GM12872 (cell line): ENCODE results near the gene HLA-DMB.

ENCODE experiments used
- TF ChIP-seq, protein P1 (sequence below): IDR thresholded peaks from 3 replicates; pipeline ENCODE4 v1.5.1; 2011; ENCODE audit warnings: low read depth, mild to moderate bottlenecking, low read length, moderate library complexity; ENCODE audit not compliant: insufficient read depth

Gene HLA-DMB

DNA sequence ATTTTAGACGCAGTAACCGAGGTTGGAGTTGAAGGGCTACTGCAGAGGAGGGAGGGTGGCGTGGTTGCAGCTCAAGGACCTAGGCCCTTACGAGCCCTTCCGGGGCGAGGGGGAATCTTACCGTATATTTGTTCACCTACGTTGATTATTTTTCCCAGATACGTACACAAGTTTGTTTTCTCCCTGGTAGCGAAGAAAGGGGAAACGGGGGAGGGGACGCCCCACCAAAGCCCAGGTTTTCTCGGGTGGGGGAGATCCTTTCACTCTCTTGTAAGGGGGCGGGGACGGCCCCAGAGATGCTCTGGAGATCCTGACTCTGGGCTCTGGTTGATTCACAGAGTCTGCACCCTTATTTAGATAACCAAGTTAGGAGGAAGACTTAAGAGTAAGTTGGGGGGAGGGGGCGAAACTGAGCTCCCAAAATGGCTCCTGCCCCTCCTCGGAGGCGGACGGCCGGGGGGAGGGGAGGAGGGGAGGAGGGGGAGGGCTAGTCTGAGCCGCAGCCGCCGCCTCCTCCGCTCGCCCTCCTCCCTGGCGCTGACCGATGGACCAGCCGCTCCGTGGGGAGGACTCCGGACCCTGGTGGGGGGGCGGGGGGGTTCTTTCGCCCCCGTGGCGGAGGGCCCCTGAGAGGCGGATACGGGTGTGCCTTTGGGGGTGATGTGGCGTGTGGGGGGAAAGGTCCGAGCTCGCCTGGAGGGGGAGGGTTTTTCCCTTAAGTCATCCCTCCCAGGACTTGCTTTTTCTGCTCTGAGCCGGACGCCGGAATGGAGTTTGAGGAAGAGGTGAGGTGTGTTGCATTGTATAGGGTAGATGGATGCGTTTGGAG lies 29.8 kb upstream of the HLA-DMB start:
- TF ChIP-seq, protein P1, sequence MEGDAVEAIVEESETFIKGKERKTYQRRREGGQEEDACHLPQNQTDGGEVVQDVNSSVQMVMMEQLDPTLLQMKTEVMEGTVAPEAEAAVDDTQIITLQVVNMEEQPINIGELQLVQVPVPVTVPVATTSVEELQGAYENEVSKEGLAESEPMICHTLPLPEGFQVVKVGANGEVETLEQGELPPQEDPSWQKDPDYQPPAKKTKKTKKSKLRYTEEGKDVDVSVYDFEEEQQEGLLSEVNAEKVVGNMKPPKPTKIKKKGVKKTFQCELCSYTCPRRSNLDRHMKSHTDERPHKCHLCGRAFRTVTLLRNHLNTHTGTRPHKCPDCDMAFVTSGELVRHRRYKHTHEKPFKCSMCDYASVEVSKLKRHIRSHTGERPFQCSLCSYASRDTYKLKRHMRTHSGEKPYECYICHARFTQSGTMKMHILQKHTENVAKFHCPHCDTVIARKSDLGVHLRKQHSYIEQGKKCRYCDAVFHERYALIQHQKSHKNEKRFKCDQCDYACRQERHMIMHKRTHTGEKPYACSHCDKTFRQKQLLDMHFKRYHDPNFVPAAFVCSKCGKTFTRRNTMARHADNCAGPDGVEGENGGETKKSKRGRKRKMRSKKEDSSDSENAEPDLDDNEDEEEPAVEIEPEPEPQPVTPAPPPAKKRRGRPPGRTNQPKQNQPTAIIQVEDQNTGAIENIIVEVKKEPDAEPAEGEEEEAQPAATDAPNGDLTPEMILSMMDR = no peak

DNA sequence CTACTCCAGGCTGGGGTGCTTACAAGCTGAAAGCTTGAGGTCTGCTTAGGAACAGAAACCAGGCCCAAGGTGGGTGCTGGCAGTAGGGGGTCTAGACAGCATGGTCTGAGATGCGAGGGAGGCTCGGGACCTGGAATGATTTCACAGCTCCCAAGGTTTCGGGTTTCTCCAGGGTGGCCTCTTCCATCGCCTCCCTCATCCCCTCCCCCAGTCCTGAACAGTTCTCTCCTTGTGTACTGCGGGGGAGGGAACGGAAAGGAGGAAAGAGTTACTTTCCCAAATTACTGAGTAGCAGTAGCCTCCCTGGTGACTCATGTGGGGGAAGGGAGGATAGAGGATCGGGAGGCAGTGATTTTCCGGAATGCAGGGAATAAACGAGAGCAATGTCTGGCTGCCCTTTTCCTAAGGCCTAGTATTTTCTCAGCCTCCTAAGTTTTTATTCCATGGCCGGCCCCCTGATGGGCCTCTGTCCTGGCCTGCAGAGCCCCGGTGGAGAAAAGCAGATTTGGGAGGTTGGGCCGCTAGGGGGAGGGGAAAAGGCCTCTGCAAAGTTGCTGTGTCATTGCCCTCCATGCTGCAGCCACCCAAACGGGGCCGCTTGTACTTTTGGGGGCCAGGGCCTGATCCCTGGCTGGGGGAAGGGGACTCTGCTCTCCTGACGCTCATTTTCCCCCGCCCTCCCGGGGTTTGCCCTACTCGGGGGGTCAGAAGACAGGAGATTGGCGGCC lies 29.0 kb upstream of the HLA-DMB start:
- TF ChIP-seq, protein P1 = peak; percentile 41; the same call in 2 of the 3 replicates

DNA sequence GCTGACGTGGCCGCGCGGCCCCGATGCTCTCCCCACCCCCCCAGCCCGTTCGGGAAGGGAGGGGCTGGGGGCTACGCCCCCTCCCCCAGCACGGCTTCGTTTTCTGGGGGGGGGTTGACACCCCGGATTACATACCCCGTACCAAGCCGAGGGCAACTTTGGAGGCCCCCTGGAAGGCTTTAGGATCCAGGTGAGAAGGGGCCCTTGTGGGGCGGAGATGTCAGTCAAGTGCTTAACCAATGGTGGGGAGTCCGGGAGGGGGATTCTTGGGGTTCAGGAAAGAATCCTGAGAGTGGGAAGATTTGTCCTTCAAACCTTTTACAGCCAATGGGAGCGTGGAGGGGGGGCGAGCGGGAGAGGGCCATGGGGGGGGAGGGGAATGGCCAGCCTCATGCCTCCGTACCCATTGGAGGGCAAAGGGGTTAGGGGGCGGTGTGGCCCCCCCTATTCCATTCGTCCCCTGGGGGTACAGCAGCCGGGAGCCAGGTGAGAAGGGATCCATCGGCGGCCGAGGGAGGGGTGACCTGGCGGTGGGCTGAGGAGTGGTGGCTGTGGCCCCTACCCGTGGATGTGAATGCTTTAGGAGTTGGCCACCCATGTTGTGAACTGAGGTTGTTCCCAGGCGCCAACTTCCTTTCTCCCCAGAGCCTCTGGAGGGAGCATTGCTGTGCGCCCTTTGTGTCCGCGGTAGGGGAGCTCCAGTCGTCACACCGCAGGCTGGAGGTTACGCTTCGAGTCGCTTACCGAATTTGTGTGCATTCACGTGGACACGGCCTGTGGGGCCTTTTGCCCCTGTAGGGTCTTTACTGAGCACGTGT lies 28.2 kb upstream of the HLA-DMB start:
- TF ChIP-seq, protein P1 = peak; percentile 23; the same call in 1 of the 3 replicates

DNA sequence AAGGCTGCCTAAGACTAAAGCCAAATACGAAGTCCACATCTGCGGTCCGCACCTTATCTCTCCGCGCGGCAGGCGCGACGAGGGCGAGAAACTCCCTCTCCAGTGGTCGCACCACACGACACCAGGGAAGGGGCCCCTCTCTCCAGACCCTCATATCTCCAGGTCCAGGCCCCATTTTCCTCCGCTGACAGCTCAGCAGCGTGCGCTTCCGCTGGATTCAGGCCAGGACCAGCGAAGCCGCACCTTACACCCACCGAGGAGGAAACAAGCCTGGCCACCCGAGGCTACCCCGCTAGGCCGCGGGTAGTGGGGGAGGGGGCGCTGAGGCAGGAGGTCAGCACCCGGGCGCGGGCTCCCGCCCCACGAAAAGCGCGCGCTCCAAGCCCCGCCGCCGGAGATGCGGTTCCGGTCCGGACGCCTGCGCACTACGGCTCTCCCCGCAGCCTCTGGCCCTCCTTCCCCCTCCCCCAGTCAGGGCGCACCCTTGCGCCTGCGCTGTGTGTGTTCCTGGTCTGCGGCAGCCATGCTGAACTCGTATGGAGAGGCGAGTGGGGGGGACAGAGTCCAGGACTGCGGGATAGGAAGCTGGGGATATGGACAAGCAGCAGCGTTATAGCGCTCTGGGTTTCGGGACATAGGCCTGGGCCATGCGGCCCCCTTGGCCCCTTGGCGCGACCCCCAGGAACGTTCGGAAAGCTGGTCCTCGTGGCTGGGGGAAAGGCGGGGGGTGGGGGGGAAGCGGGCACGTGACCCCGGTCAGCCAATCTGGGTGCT lies 27.5 kb upstream of the HLA-DMB start, which contains the start of gene BRD2:
Gene BRD2, plus strand, starts transcription at position 502 of the 774 bp plus-strand sequence. CDS start 4,305 bp downstream, outside the sequence.
- TF ChIP-seq, protein P1 = no peak

DNA sequence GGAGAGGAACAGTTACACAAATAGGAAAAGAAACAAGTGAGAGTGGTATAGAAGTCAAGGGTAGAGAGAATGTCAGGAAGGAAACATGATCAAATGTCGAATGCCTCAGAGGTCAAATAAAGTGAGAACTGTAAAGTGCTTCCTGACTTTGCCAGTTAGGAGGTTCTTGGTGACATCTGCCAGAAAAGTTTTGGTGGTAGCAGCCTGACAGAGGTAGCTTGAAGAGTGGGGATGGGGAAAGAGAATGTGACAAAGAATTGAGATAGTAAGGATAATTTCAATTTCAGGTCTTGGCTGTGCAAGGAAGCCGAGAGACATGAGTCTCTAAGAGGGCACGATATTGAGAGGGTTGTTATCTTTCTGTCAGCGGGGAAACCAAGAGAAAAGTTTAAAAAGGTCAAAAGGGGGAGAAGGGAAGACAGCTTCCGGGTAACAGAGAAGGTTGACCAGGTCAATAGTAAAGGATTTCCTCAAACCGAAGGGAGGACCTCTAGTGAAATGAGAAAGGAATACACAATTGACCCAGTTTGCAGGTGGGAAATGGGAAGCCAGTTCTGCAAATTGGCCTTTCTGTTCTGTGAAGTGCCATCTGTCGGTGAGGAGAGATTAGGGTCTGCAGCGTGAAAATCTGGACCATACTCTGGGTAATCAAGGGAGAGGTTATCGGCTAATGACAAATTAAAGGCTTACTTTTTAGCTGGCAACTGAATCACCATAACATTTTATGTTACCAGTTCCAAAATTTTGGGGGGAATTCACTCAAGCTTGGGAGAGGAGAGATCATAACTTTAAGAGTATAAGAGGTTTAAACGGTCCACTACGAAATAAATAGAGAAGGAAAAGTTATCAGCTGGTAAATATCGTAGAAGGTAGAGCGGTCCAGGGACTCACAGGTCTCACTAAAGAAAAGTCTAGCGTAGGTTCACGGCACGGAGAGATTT lies 26.6 kb upstream of the HLA-DMB start:
- TF ChIP-seq, protein P1 = peak; percentile 70

DNA sequence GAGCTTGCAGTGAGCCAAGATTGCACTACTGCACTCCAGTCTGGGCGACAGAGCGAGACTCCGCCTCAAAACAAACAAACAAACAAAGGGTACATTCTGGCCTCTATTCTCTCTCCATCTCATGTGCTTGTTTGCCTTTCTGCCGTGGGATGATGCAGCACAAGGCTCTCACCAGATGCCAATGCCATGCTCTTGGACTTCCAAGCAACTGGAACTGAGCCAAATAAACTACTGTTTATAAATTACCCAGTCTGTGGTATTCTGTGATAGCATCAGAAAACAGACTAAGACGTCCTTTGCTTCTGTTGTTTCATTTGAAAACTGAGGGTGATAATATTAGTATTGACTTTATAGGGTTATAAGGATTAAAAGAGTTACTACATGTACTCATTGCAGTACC lies 23.9 kb upstream of the HLA-DMB start:
- TF ChIP-seq, protein P1 = no peak
